ENCODE measurements around the gene LMLN. TPM values are rescaled to one million over a fixed set of nuclear protein-coding genes. Genes with fewer than 3 reads are reported as not detected.
A peak's percentile ranks its signal among the peaks of the same experiment; 100 is the strongest.

Gene LMLN
- total and polyA plus RNA-seq, 4 experiments from 2014 or later: 1.9 to 6.5 (median 4.4) TPM

DNA sequence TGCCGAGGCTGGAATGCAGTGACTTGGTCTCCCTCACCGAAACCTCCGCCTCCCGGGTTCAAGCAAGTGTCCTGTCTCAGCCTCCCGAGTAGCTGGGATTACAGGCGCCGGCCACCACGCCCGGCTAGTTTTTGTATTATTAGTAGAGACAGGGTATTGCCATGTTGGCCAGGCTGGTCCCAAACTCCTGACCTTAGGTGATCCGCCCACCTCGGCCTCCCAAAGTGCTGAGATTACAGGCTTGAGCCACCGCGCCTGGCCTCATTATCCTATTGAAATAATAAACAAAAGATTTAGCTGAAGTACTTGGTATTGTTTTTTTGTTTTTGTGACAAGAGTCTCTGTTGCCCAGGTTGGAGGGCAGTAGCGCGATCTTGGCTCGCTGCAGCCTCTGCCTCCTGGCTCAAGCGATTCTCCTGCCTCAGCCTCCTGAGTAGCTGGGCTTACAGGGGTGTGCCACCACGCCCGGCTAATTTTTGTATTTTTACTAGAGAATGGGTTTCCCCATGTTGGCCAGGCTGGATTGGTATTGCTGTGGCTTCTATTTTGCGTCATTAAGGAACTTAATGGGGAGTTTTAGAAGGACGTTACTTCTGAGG, 8.5 kb upstream of the LMLN start:
- peaks cover 46% of the 10 kb centered on the region for H3K4me1 ChIP-seq (ENCODE audit: insufficient read depth, low read length)
- no peaks in the 10 kb centered on the region for H3K27me3 ChIP-seq (ENCODE audit: insufficient read depth, low read length)
- Mint-ChIP-seq H3K27me3 (no peaks in the 10 kb centered on the region), H3K36me3 (peaks cover 40 to 58% of the 10 kb centered on the region in 2 donors), H3K9me3 (no peaks in the 10 kb centered on the region), H3K27ac (peak overlapping the region; percentile 96 to 100 (median 98)), H3K4me1 (peaks cover 19 to 55% (median 31%) of the 10 kb centered on the region in 4 donors), H3K4me3 (peak overlapping the region; percentile 96 to 100 (median 98))
- no peaks in the 10 kb centered on the region for H3K9me3 ChIP-seq (ENCODE audit: control insufficient read depth in 1 of 2, low read length in 2 of 2)
- intact Hi-C loops (cut with micrococcal nuclease): loop anchor here (5.0 to 10.0 kb wide), 2 partner anchors 199 to 397 kb away; partner anchors contain the start of gene BDH1
- peak overlapping the region; percentile 14 to 59 for H3K4me3 ChIP-seq (ENCODE audit: low read length in 2 of 2)
- POLR2A ChIA-PET (ENCODE audit: partially characterized antibody): interaction anchor here (2.9 kb wide), 2 partner anchors 7 to 10 kb away, joined by 17 to 20 read pairs; partner anchors contain the start of gene LMLN
- H3K36me3 ChIP-seq (ENCODE audit: insufficient read depth, low read length): peaks cover 46% of the 10 kb centered on the region
- CTCF ChIA-PET (ENCODE audit: partially characterized antibody): interaction anchor here (1.1 kb wide), 2 partner anchors 9 to 46 kb away, joined by 3 read pairs; no protein-coding TSS in a partner anchor
- DNase-seq: peak in 1 of 5 donors; percentile 41
- peak overlapping the region; percentile 88 for H3K27ac ChIP-seq (ENCODE audit: low read depth, low read length)

DNA sequence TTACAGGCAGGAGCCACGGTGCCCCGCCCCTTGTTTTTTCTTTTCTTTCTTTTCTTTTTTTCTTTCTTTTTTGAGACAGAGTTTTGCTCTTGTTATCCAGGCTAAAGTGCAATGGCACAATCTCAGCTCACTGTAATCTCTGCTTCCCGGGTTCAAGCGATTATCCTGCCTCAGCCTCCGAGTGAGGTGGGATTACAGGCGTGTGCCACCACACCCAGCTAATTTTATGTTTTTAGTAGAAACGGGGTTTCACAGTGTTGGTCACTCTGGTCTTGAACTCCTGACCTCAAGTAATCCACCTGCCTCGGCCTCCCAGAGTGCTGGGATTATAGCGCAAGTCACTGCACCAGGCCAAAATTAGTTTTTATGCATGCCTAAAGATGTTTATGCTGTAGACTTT, 7.6 kb upstream of the LMLN start:
- H3K27me3 Mint-ChIP-seq: no peaks in the 10 kb centered on the region
- peaks cover 19 to 59% (median 35%) of the 10 kb centered on the region in 4 donors for H3K4me1 Mint-ChIP-seq

DNA sequence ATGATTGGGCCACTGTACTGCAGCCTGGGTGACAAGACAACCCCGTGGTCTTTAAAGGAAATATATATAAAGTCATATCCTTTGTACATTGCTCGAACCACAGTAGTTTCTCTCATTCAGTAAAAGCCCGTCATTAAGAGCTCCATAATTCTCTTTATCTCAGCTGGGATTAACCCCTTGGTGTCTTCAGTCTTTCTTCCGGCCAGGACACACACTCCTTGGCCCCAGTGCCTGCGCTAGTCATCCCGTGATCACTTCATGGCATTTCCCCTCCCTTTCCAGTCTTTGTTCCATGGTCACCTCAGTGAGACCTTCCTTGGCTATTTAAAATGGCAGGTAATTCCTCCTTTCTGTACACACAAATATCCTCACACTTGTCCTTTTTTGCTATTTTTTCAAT, 6.7 kb upstream of the LMLN start:
- Mint-ChIP-seq H3K36me3 (peaks cover 47 to 72% of the 10 kb centered on the region in 2 donors), H3K27me3 (no peaks in the 10 kb centered on the region), H3K4me3 (peak overlapping the region in 7 of 8 donors; percentile 47 to 76 (median 58)), H3K9me3 (no peaks in the 10 kb centered on the region), H3K27ac (peak overlapping the region; percentile 44 to 98 (median 70)), H3K4me1 (peaks cover 23 to 67% (median 42%) of the 10 kb centered on the region in 4 donors)
- Histone ChIP-seq H3K9me3 (ENCODE audit: control insufficient read depth in 1 of 2, low read length in 2 of 2) (no peaks in the 10 kb centered on the region), H3K27me3 (ENCODE audit: insufficient read depth, low read length) (no peaks in the 10 kb centered on the region), H3K36me3 (ENCODE audit: insufficient read depth, low read length) (peaks cover 53% of the 10 kb centered on the region), H3K4me3 (ENCODE audit: low read length in 2 of 2) (no peak overlapping the region), H3K27ac (ENCODE audit: low read depth, low read length) (no peak overlapping the region), H3K4me1 (ENCODE audit: insufficient read depth, low read length) (peaks cover 51% of the 10 kb centered on the region)
- POLR2A ChIA-PET (ENCODE audit: partially characterized antibody): no interaction called here
- intact Hi-C loops (cut with micrococcal nuclease): loop anchor here (5.0 to 10.0 kb wide), 2 partner anchors 201 to 399 kb away; partner anchors contain the start of gene BDH1
- CTCF ChIA-PET (ENCODE audit: partially characterized antibody): no interaction called here
- no peak for DNase-seq

More for the DNA sequence above, 7.6 kb upstream of the LMLN start:
- intact Hi-C loops (cut with micrococcal nuclease): loop anchor here (5.0 to 10.0 kb wide), 2 partner anchors 200 to 398 kb away; partner anchors contain the start of gene BDH1
- peak overlapping the region in 5 of 7 donors; percentile 30 to 98 (median 77) for H3K27ac Mint-ChIP-seq
- CTCF ChIA-PET (ENCODE audit: partially characterized antibody): interaction anchor here (1.1 kb wide), 1 partner anchor 10 kb away, joined by 3 read pairs; no protein-coding TSS in a partner anchor
- no peak for DNase-seq
- no peaks in the 10 kb centered on the region for H3K9me3 ChIP-seq (ENCODE audit: control insufficient read depth in 1 of 2, low read length in 2 of 2)
- peak overlapping the region; percentile 88 for H3K27ac ChIP-seq (ENCODE audit: low read depth, low read length)
- H3K36me3 Mint-ChIP-seq: peaks cover 41 to 67% of the 10 kb centered on the region in 2 donors
- no peaks in the 10 kb centered on the region for H3K9me3 Mint-ChIP-seq
- peak overlapping the region in 5 of 8 donors; percentile 10 to 67 (median 48) for H3K4me3 Mint-ChIP-seq
- no peak overlapping the region for H3K4me3 ChIP-seq (ENCODE audit: low read length in 2 of 2)
- POLR2A ChIA-PET (ENCODE audit: partially characterized antibody): no interaction called here
- peaks cover 46% of the 10 kb centered on the region for H3K4me1 ChIP-seq (ENCODE audit: insufficient read depth, low read length)
- no peaks in the 10 kb centered on the region for H3K27me3 ChIP-seq (ENCODE audit: insufficient read depth, low read length)
- peaks cover 53% of the 10 kb centered on the region for H3K36me3 ChIP-seq (ENCODE audit: insufficient read depth, low read length)

DNA sequence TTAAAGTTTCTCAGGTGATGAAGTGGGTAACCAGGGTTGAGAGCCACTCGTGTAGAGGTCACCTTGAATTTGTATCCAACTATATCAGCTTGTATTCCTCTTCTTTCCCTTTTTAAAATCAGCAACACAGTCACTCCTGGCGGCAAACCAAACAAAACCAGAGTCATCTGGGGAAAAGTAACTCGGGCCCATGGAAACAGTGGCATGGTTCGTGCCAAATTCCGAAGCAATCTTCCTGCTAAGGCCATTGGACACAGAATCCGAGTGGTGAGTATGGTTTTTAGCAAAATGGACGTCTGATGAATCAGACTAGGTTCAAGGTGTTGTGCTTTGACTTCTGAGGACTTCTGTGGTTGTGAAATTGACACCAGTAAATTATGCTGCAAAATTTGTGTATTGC, 6.1 kb upstream of the LMLN start:
- H3K36me3 Mint-ChIP-seq: peaks cover 48 to 74% of the 10 kb centered on the region in 2 donors
- POLR2A ChIA-PET (ENCODE audit: partially characterized antibody): no interaction called here
- intact Hi-C loops (cut with micrococcal nuclease): loop anchor here (5.0 to 10.0 kb wide), 2 partner anchors 202 to 399 kb away; partner anchors contain the start of gene BDH1
- no peaks in the 10 kb centered on the region for H3K9me3 ChIP-seq (ENCODE audit: control insufficient read depth in 1 of 2, low read length in 2 of 2)
- peaks cover 53% of the 10 kb centered on the region for H3K36me3 ChIP-seq (ENCODE audit: insufficient read depth, low read length)
- no peaks in the 10 kb centered on the region for H3K27me3 Mint-ChIP-seq
- H3K27ac ChIP-seq (ENCODE audit: low read depth, low read length): no peak overlapping the region
- no peaks in the 10 kb centered on the region for H3K27me3 ChIP-seq (ENCODE audit: insufficient read depth, low read length)
- H3K4me3 Mint-ChIP-seq: peak overlapping the region in 3 of 8 donors; percentile 26 to 76 (median 58)
- peaks cover 27 to 72% (median 46%) of the 10 kb centered on the region in 4 donors for H3K4me1 Mint-ChIP-seq
- H3K4me3 ChIP-seq (ENCODE audit: low read length in 2 of 2): no peak overlapping the region
- peaks cover 57% of the 10 kb centered on the region for H3K4me1 ChIP-seq (ENCODE audit: insufficient read depth, low read length)
- H3K27ac Mint-ChIP-seq: peak overlapping the region in 4 of 7 donors; percentile 38 to 98 (median 51)
- no peaks in the 10 kb centered on the region for H3K9me3 Mint-ChIP-seq
- no peak for DNase-seq
- CTCF ChIA-PET (ENCODE audit: partially characterized antibody): no interaction called here

DNA sequence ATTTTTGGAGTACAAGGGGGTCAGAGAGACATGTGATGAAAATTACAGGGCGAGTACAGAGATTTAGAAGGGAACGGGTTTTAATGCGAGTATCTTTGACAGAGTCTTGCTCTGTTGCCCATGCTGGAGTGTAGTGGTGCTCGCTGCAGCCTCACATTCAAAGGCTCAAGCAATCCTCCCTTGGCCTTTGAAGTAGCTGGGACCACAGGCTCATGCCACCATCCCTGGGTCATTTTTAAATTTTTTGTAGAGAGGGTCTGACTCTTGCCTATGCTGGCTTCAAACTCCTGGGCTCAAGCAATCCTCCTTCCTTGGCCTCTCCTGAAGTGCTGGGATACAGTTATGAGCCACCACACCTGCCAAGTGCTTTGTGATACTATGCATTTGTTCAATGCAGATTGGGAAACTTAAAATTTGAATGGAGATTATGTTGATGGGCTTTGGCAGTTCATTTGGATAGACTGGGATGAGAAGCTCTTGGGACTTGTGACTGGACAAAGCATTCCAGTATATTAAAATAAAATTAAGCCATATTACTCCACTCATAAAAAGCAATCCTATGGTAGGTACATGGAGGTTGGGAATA, 4.0 kb upstream of the LMLN start:
- Histone ChIP-seq H3K4me3 (ENCODE audit: low read length in 2 of 2) (no peak overlapping the region), H3K36me3 (ENCODE audit: insufficient read depth, low read length) (peaks cover 53% of the 10 kb centered on the region), H3K27me3 (ENCODE audit: insufficient read depth, low read length) (no peaks in the 10 kb centered on the region), H3K4me1 (ENCODE audit: insufficient read depth, low read length) (peaks cover 63% of the 10 kb centered on the region), H3K27ac (ENCODE audit: low read depth, low read length) (no peak overlapping the region), H3K9me3 (ENCODE audit: control insufficient read depth in 1 of 2, low read length in 2 of 2) (no peaks in the 10 kb centered on the region)
- intact Hi-C loops (cut with micrococcal nuclease): loop anchor here (10.0 kb wide), 1 partner anchor 401 kb away; the partner anchor contains the start of gene BDH1
- ChIA-PET CTCF (ENCODE audit: partially characterized antibody) (no interaction called here), POLR2A (ENCODE audit: partially characterized antibody) (interaction anchor here (0.6 to 0.8 kb wide), 2 partner anchors 165 to 1707 kb away, joined by 3 to 4 read pairs; partner anchors contain the start of gene LRCH3)
- peak overlapping the region in 5 of 7 donors; percentile 13 to 98 (median 37) for H3K27ac Mint-ChIP-seq
- no peaks in the 10 kb centered on the region for H3K9me3 Mint-ChIP-seq
- no peaks in the 10 kb centered on the region for H3K27me3 Mint-ChIP-seq
- H3K36me3 Mint-ChIP-seq: peaks cover 44 to 72% of the 10 kb centered on the region in 2 donors
- H3K4me3 Mint-ChIP-seq: peak overlapping the region in 1 of 8 donors; percentile 5
- peaks cover 32 to 72% (median 49%) of the 10 kb centered on the region in 4 donors for H3K4me1 Mint-ChIP-seq
- no peak for DNase-seq

DNA sequence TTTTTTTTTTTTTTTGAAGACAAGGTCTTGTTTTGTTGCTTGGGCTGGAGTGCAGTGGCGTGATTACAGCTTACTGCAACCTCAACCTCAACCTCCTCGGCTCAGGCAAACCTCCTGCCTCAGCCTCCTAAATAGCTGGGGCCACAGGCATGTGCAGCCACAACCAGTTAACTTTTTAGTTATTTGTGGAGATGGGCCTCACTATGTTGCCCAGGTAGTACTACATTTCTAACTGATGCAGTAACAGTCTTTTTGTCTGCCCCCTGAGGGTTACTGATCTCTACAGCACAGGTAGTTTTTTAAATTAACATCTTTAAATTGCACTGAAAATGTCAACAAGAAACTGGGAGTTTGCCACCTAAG, 3.4 kb upstream of the LMLN start:
- ChIA-PET POLR2A (ENCODE audit: partially characterized antibody) (interaction anchor here (0.6 to 0.8 kb wide), 2 partner anchors 165 to 1708 kb away, joined by 3 to 4 read pairs; partner anchors contain the start of gene LRCH3), CTCF (ENCODE audit: partially characterized antibody) (no interaction called here)
- no peaks in the 10 kb centered on the region for H3K9me3 Mint-ChIP-seq
- peaks cover 36 to 72% (median 51%) of the 10 kb centered on the region in 4 donors for H3K4me1 Mint-ChIP-seq
- no peaks in the 10 kb centered on the region for H3K27me3 Mint-ChIP-seq
- Histone ChIP-seq H3K4me3 (ENCODE audit: low read length in 2 of 2) (no peak overlapping the region), H3K27ac (ENCODE audit: low read depth, low read length) (peak overlapping the region; percentile 7), H3K4me1 (ENCODE audit: insufficient read depth, low read length) (peaks cover 63% of the 10 kb centered on the region), H3K9me3 (ENCODE audit: control insufficient read depth in 1 of 2, low read length in 2 of 2) (no peaks in the 10 kb centered on the region), H3K27me3 (ENCODE audit: insufficient read depth, low read length) (no peaks in the 10 kb centered on the region), H3K36me3 (ENCODE audit: insufficient read depth, low read length) (peaks cover 50% of the 10 kb centered on the region)
- DNase-seq: no peak
- intact Hi-C loops (cut with micrococcal nuclease): loop anchor here (10.0 kb wide), 1 partner anchor 402 kb away; the partner anchor contains the start of gene BDH1
- H3K36me3 Mint-ChIP-seq: peaks cover 41 to 66% of the 10 kb centered on the region in 2 donors
- peak overlapping the region in 1 of 8 donors; percentile 11 for H3K4me3 Mint-ChIP-seq
- H3K27ac Mint-ChIP-seq: peak overlapping the region in 5 of 7 donors; percentile 35 to 98 (median 81)

DNA sequence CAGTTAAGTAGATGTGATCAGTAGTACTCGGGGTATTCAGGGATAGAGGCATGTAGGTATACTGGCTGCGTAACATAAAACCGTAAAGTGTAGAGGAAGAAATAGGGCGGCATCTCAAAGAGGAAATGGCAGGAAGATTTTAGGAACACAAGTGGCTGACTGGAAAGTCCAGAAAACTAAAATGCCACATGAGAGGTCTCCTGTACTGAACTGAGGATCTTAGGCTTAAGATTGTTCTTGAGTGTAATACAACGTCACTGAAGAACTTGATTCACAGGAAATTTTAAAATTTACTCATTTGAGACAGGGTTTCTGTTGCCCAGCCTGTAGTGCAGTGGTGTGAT, 2.3 kb upstream of the LMLN start:
- Mint-ChIP-seq H3K36me3 (peaks cover 39 to 63% of the 10 kb centered on the region in 2 donors), H3K27ac (peak overlapping the region in 6 of 7 donors; percentile 54 to 98 (median 72)), H3K4me3 (peak overlapping the region in 4 of 8 donors; percentile 7 to 62 (median 30)), H3K4me1 (peaks cover 34 to 73% (median 56%) of the 10 kb centered on the region in 4 donors), H3K9me3 (no peaks in the 10 kb centered on the region), H3K27me3 (no peaks in the 10 kb centered on the region)
- peaks cover 58% of the 10 kb centered on the region for H3K4me1 ChIP-seq (ENCODE audit: insufficient read depth, low read length)
- DNase-seq: no peak
- no peak overlapping the region for H3K27ac ChIP-seq (ENCODE audit: low read depth, low read length)
- ChIA-PET CTCF (ENCODE audit: partially characterized antibody) (no interaction called here), POLR2A (ENCODE audit: partially characterized antibody) (interaction anchor here (2.2 kb wide), 1 partner anchor 8 kb away, joined by 17 read pairs; the partner anchor contains the start of gene RPL35A)
- no peaks in the 10 kb centered on the region for H3K9me3 ChIP-seq (ENCODE audit: control insufficient read depth in 1 of 2, low read length in 2 of 2)
- intact Hi-C loops (cut with micrococcal nuclease): loop anchor here (10.0 kb wide), 1 partner anchor 403 kb away; the partner anchor contains the start of gene BDH1
- H3K27me3 ChIP-seq (ENCODE audit: insufficient read depth, low read length): no peaks in the 10 kb centered on the region
- H3K36me3 ChIP-seq (ENCODE audit: insufficient read depth, low read length): peaks cover 43% of the 10 kb centered on the region
- no peak overlapping the region for H3K4me3 ChIP-seq (ENCODE audit: low read length in 2 of 2)
